HG02642 (cell line): ENCODE results near the gene IRX1.

Experiments used
- ATAC-seq: cut with Tn5 transposase; IDR thresholded peaks from one replicate; pipeline ENCODE4 v1.9.1; 2021; ENCODE audit warnings: mild to moderate bottlenecking; ENCODE audit not compliant: unreplicated experiment, poor library complexity

The IRX1 gene

DNA sequence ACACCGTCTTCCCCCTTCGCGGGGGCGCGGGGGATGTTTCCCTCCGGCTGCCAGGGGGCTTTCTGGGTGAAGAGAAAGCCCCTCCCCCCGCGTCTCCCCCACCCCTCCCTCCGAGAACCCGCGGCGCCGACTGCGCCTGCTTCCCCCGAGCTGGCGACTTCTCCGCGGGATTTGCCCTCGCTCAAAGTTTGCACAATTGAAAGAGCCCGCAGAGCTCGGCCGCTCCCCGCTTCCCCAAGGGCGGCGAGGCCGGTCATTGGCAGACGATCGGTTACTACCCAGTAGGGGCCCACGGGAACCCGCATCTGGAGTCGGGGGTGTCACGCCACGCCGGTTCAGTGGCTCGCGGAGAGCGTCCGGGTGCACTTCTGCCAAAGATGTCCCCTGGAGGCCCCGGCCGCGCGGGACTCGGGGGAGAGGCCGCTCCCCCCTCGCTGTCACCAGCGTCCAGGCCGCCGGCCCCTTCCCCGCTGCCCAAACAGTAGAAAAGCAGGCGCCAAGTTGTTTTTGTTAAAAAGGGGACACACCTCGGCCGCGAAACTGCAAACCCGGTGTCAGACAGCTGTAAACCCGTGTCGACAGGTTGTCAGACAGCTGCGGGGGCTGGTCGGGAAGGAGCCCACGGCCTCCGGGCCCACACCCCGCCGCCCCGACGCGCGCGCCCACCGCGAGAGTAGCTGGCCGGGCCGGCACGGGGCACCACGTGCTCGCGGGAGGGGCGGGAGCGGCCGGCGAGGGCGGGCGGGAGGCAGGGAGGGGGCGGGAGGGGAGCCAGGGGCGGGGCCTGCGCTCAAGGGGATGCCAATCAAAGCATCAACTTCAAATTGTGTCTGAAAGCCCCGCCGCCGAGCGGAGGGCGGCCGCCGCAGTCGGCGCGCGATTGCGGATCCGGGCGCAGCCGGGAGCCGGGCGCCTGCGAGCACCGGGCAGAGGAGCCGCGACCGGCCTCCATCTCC, at the start of gene IRX1:
TSS of gene IRX1 (plus strand) at position 827 of the 956 bp plus-strand sequence. CDS start 274 bp downstream, outside the sequence.
- ATAC-seq: no peak

DNA sequence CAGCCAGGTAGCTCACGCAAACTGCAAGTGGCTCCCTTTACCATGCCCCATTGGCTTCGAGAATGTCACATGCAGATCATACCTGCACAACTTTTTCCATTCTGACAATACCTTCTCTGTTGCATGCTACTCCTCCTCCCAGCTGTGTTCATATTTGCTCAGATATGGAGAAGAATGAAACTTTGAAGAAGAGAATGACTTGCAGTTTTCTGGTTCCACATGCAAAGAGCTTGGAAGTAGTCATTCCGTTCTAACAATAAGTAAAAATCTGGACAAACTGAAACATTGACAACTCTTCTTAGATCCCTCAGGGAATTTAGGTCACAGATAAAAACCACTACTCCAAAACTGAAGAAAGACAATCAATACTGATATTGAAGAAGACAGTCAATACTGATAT, 49.6 kb upstream of the IRX1 start:
- no peak for ATAC-seq

DNA sequence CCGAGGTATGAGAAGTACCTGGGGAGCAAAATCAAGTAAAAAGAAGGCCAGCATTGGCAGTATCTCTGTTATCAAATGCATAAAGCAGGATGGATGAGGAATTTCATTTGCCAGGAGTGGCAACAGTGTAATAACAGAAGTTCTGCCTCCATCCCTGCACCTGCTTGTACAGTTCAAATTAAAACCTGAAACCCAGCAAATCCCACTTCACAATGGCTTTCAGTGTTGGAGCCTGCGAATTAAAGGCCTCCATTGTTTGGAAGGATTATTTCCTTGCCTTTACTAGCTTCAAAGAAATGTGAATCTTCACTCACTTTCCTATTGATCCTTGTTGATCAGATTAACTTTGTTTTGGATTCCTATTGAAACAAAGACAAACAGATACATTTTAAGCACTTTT, 31.5 kb upstream of the IRX1 start:
- no peak for ATAC-seq

DNA sequence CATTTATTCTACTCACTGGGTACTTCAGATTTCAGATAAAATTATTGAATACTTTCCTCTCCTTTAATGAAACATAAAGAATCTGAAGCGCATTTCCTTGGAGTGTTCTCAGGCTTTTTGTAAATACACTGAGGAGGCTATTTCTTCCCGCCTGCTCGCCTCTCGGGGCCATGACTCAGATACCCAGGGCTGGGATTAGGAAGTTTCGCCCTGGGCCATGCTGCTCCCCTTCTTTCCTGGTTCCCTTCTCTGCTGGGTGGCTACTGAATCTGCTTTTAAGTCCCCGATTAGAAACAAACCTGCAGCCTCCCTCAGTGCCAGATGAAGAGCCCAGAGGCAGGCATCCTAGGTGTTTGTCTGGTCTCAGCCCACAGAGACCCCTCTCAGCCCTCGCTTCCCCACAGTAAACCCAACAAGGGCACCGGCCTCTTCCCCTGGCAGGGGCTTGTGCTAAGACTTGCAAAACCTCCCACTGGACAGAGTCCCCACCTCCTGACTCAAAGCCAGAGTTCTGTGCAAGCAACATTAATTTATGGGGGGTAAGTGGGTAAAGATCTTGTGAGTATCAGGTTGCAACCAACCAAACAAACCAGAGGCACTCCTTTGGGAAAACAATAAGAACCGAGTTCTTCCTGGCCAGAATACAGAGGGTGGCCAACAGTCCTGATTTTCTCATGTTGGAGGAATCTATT, 30.7 kb upstream of the IRX1 start:
- ATAC-seq: no peak

DNA sequence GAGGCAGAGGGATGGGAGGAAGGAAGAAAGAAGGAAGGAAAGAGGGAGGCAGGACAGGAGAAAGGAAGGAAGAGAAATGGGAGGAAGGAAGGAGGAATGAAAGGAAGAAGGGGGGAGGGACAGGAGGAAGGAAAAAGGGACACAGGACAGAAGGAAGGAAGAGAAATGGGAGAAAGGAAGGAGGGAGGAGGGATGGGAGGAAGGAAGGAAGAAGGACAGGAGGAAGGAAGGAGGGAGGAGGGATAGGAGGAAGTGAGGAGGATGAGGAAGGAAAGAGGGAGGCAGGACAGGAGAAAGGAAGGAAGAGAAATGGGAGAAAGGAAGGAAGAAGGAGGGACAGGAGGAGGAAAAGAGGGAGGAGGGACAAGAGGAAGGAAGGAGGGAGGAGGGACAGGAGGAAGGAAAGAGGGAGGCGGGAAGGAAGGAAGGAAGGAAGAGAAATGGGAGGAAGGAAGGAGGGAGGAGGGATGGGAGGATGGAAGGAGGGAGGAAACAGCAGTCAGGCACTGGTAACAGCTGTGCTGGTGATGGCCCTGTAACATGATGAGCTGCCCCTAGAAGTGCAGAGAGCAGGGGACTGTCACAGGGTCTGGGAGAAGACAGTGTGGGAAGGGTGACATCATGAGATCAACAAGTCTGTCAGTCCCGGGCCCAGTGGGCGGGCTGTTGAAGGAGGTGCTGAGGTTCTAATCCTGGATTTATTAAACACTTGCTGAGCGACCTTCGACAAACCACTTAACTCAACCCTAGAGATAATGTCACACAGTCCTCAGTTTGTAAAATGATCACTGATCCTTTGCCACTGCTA, 10.7 kb upstream of the IRX1 start:
- no peak for ATAC-seq

DNA sequence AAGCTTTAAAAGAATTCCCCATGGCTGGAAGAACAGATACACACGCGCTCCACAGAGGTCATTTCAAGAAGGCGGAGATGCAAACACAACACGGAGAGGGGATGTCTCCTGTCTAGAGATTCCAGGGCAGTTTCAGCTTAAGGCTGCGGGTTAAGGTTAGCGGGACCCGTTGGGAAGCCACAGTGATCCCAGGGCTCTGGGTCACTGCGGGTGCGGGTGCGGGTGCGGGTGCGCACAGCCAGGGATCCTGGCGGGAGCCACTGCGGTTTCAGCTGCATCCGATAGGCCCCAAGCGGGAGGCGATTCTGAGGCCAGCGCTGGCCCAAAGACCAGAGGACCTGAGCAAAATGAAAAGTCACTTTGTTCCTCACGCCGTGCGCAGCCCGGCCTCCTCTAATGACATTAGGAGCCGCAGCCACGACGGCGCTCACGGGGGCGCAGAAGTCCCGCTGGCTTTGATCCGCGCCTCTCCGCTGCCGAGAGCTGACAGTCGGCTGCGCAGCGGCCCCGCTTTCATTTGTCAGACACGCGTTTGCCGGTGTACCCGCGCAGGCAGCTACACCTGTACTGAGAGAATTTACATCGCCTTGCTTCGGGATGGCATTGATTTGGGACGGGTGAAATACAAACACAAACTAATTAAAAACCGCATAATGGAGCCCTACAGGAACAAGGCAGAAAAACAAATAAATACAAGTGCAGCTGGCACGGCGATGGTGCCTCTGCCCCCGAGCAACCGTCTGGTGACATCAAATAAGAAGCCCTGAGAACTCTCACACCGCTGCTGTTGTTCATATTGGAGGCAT, 5.3 kb upstream of the IRX1 start:
- no peak for ATAC-seq

DNA sequence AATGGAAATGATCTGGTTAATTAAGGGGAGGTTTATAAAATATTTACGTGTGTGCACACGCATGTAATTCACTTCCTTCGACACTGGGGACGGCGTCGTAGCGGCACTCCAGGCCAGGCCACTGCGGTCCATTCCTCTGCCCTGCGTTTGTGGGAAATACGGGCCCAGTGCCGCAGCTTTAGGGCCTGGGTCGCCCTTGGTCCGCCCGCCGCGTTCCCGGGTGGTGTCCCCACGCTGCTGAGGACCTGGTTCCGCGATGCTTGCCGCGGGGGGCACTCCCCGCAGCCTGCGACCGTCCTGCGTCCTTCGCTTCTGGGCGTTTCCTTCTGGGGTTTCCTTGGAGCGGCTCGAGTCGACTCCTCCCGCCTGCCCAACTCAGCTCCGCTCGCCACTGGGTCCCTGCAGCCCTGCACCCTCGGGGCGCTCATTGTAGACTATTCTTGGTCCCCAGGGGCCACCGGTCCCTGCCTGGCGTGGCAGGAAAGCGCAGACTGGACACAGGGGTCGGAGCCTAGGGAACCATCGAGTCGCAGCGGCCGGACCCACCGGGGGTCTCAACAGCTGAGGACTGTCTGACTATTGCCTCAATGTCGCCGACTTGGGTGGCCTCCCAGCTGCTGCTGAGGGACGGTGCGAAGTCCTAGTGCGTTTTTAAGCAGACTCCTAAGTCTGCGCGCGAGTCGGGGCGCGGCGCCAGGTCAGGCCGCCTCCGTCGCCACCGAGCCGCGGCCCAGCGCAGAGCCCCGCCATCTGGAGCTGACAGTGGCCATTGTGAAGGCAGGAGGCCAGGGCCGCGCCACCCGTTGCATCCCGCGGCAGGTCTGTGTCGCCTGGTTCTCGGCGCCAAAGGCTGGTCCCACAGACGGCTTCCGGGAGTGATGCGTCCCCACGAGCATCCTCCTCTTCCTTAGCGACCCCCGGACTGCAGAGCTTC, 4.4 kb upstream of the IRX1 start:
- ATAC-seq: no peak

DNA sequence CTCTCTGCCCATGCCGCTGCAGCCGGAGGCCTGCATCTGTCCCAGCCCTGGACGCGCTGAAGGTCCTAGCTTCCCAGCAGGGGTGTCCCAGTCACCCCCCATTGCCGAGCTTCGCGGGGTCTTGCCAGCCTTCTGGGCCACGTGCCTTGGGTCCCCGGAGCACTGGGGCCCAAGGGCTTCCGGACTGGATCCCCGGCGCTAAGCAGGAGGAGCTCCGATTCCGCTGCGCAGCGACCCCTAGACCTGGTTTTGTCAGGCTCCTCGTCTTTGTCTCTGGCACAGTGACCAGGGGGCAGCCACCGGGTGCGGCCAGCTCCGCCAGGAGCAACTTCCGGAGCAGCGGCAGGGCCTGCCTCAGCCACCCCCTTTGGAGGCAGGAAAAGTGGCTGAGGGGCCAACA, 3.3 kb upstream of the IRX1 start:
- no peak for ATAC-seq

DNA sequence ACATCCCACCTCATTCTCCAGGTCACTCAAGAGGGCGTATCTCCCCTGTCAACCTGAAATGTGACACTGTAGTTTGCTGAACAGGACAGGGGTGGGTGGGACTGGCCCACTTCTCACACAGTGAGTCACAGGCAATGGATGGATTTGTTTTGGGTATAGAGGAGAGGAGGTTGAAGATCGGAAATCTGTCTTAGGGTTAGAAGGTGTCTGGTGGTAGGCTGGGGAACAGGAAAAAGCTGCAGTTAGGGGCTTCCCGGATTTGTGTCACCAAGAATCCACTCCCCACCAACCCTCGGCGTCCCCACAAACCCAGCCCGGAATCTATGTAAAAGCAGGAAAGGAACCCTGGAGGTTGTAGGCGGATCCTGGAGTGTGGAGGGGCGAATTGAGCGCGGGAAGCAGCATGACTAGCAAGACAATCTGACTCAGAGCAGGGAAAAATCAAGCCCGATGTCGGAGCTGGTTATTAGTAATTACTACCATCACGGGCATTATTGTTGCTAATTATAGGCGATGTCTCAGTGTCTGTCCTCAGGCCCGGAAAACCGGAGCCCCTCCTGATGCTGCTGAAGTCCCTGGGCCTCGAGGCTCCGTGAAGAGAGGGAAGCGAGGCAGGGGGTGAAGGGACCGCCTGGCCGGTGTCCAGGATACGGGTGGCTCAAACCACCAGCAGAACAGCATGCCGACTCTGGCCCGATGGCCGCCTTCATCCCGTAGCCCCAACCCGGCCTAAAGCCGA, 1.7 kb upstream of the IRX1 start:
- ATAC-seq: no peak

DNA sequence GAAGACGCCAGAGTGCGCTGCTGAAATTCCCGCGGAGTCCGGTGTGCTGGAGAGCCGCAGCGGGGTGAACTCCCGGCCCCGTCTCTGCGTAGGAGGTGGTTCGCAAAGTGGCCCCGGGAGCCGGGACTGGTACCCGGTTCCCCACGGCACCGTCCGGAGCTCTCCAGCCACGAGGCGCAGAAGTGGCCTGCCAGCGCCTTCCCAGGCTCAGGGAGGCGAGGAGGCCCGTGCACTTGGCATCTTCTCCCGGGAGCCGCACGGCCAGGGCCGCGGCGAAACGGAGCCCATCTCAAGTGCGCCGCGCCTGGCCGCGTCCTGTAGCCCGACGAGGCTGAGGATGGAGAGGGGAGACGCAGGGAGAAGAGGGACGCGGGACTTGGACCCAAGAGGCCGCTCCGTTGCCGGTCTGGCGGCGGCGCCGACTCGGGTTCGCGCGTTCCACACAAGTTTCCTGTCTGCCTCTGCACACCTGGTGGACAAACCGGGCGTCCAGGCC, 1.1 kb upstream of the IRX1 start:
- no peak for ATAC-seq

DNA sequence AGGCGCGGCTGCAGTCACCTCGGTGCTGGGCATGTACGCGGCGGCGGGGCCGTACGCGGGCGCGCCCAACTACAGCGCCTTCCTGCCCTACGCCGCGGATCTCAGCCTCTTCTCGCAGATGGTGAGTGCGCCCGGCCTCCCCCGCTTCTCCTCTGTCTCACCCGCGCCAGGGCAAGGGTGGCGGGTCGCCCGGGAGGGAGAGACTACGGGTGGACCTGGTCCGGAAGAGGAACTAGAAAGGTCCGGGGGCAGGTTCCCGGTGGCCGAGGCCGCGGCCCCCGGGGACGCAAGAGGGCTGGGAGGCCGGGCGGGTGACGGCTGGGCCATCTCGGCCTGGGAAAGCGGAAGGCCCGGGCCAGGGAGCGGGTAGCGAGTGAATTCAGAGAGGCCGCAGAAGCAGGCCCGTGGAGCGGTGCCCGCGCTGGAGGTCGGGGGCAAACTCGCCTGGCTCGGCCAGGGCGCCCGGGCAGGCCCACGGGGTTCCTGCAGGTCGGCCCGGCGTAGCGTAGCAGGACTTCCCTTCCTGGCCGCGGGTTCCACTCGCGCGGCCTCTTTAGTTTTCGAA, 711 bp downstream of the IRX1 start:
- no peak for ATAC-seq

DNA sequence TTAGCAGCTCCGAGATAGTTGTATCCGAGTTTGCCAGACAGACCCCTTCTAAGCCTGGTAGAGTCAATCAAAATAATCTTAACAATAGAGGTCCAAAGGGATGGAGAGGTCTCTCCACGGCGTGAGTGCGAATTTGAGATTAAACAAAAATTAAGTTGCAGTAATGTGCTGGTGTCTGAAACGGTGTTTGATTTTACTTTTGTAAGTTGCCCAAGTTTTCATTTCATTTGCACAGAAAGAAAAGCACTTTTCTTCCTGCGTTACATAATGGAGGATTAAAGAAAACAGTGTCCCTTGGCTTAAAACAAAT, 1.2 kb downstream of the IRX1 start:
- no peak for ATAC-seq

DNA sequence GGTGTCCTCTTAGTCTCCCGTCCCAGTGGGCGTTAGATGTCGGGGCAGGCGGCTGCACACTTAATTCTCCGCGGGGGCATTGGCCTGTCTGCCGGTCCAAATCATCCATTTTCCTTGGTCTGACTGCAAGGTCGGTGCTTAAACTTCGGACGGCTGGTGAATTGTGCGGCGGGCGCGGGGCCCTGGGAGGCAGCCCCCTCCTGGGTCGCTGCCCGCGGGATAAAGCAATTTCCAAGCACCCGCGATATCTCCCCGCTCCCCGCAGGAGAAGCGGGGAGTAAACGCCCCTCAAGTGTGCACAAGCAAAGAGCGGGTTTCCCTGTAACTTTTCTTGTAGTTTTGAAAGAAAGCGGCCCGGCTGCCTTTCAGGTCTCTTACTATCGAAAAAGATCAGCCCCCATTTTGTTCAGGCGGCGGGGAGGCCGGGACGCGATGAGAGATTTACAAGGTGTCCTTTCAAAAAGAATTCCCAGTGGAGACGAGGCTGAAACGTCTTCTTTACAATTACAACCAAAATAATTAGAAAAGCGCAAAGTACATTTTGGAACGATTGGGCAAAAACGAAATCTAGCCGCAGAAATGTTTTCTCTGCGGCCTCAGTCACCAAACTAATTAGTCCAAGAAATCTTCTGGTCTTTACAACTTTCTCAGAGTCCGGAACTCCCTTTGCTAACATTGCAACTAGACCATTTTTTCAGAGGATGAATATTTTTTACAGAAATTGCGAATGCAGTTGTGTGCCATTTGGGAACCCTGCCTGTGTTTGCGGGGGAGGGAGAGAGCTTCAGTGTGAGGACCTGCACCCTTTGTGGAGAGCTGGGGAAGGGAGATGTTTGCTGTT, 1.8 kb downstream of the IRX1 start:
- ATAC-seq: no peak

DNA sequence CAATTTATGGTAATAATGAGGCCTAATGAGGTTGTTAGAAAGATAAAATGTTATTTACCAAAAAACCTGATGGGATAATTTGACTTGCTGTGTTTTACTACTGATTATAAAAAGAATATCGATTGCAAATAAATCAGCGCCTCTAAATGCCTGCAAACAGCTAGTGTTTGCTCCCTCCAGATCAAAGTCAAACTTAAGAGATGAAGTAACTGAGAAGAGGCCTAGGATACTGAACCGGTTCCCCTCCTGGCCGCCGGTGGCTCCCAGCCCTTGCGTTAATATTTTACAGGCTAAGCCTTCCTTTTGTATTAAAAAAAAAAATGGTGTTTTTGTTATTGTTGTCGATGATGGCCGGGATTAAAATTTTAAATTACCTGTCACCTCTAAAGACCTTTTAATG, 2.6 kb downstream of the IRX1 start:
- no peak for ATAC-seq

DNA sequence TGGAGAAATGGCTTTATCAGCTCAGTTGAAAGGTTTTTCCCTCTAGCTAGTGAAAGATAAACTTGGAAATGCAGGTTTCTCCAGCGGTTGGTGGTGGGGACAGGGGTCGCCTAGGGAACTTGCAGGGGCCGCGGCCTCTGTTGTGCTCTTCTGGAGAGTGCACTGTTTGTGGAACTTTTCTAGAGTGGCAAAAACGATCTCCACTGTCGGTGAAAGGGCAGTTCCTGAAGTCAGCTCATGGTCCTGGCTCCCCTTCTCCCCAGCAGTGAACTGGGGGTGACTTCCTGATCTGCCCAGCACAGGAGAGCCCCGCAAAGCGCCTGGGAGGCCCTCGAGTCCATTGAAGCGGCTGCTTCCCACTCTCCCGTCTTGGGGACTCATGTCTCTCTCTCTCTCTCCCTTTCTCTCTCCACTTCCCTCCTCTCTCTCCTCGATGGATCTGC, 3.2 kb downstream of the IRX1 start:
- no peak for ATAC-seq

DNA sequence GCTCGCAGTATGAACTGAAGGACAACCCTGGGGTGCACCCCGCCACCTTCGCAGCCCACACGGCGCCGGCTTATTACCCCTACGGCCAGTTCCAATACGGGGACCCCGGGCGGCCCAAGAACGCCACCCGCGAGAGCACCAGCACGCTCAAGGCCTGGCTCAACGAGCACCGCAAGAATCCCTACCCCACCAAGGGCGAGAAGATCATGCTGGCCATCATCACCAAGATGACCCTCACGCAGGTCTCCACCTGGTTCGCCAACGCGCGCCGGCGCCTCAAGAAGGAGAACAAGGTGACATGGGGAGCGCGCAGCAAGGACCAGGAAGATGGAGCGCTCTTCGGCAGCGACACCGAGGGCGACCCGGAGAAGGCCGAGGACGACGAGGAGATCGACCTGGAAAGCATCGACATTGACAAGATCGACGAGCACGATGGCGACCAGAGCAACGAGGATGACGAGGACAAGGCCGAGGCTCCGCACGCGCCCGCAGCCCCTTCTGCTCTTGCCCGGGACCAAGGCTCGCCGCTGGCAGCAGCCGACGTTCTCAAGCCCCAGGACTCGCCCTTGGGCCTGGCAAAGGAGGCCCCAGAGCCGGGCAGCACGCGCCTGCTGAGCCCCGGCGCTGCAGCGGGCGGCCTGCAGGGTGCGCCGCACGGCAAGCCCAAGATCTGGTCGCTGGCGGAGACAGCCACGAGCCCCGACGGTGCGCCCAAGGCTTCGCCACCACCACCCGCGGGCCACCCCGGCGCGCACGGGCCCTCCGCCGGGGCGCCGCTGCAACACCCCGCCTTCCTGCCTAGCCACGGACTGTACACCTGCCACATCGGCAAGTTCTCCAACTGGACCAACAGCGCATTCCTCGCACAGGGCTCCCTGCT, 3.8 kb downstream of the IRX1 start:
- ATAC-seq: no peak
